Right lobe of liver (tissue), 4 donors: ENCODE results near the gene LOXL3.

ENCODE experiments used
- CTCF ChIP-seq, 4 donors: fragments of 200-600 bp in 3 of 4; fragments of 450-650 bp in 1 of 4; IDR thresholded peaks; one replicate each; pipeline versions ENCODE4 v1.5.1 to v1.8.0; 2016 to 2022; ENCODE audit warnings: antibody characterized with exemption in 4 of 4, mild to moderate bottlenecking in 2 of 4
- POLR2A ChIP-seq: fragments of 450-650 bp; IDR thresholded peaks from one replicate; pipeline ENCODE4 v1.6.1; 2017; ENCODE audit warnings: antibody characterized with exemption, mild to moderate bottlenecking
- donor health status: DM: no; HTN: no; CAD: no.
- donor health status: DM: no; HTN: no; CAD: no.
- donor health status: DM: no; HTN: yes; CAD: no.

- TF ChIP-seq POLR2A (no peak), CTCF (IDR thresholded peaks at IDR 0.05) (no peak)
Measured at GRCh38 chr2:74556831-74557370, 3.2 kb upstream of the LOXL3 start.
